Aorta (tissue), 5 donors: Measurements from ENCODE around the gene CCL4L2. TPM values are rescaled to one million over a fixed set of nuclear protein-coding genes. Genes with fewer than 3 reads are reported as not detected.
"Not testable (repeated sequence)": the region's sequence is repeated elsewhere in the genome, so short reads cannot be mapped to it uniquely, and the experiment has no call there.

Source experiments
- ATAC-seq: fragments of 200-7000 bp; cut with Tn5 transposase; one replicate; pipeline ENCODE4 v1.9.1; 2022; ENCODE audit warnings: moderate library complexity; ENCODE audit not compliant: low FRiP score
- DNase-seq, 2 donors: peaks; one replicate each; pipeline ENCODE4 v3.0.0-alpha.2; 2020
- H3K27ac ChIP-seq, 2 donors: one replicate each; pipeline ENCODE4 v1.5.1; 2013; ENCODE audit warnings: low read length in 2 of 2, mild to moderate bottlenecking in 2 of 2, moderate library complexity in 2 of 2, control low read depth in 1 of 2, inconsistent platforms in 1 of 2, low read depth in 1 of 2
- H3K27me3 ChIP-seq, 2 donors: one replicate each; pipeline ENCODE4 v1.6.1; 2013; ENCODE audit warnings: control low read depth in 1 of 2, low read length in 1 of 2, mild to moderate bottlenecking in 1 of 2, moderate library complexity in 1 of 2; ENCODE audit not compliant: insufficient read depth in 2 of 2, control insufficient read depth in 1 of 2
- H3K36me3 ChIP-seq, 2 donors: one replicate each; pipeline ENCODE4 v1.6.1; 2013; ENCODE audit warnings: control low read depth in 1 of 2, low read length in 1 of 2, mild to moderate bottlenecking in 1 of 2; ENCODE audit not compliant: insufficient read depth in 2 of 2, control insufficient read depth in 1 of 2
- H3K4me1 ChIP-seq, 2 donors: one replicate each; pipeline ENCODE4 v1.6.1; 2013; ENCODE audit warnings: low read length in 2 of 2, control low read depth in 1 of 2, mild to moderate bottlenecking in 1 of 2, moderate library complexity in 1 of 2; ENCODE audit not compliant: insufficient read depth in 2 of 2, control insufficient read depth in 1 of 2
- H3K4me3 ChIP-seq, 2 donors: one replicate each; pipeline ENCODE4 v1.5.1; 2013; ENCODE audit warnings: low read length in 2 of 2, control low read depth in 1 of 2, mild to moderate bottlenecking in 1 of 2
- H3K9me3 ChIP-seq: one replicate; pipeline ENCODE4 v1.6.1; 2013; ENCODE audit warnings: mild to moderate bottlenecking, low read length; ENCODE audit not compliant: control insufficient read depth
- WGBS, 2 donors: extraction: QIAGEN DNeasy Blood & Tissue Kit; methylation state at CpG; one replicate each; pipeline ENCODE4 v1.1.7; 2013; 5-methylcytosine and 5-hydroxymethylcytosine counted together
- intact Hi-C, 2 donors: fragments of 100-400 bp; cut with DNase I; formaldehyde crosslinking; loops; one replicate each; pipeline versions ENCODE4 v1.14.2 to v1.15.0; 2022
- long read RNA-seq, 2 donors: library from polyadenylated mRNA; unstranded; transcript quantifications; one replicate each; pipeline ENCODE4 v2.0.0, GENCODE V29; 2020 to 2021
- polyA plus RNA-seq, 2 donors: library from polyadenylated mRNA; stranded (reverse); fragments of 200-250 nt; gene quantifications; one replicate each; pipeline ENCODE4 v1.2.3, GENCODE V29; 2013
- total RNA-seq, 2 donors: library from RNA; stranded (reverse); fragmentation: NEBNext Ultra II Directional; extraction: Animal tissue kit (Norgen Biotek cat#: 25700); gene quantifications; one replicate each; pipeline ENCODE4 v1.2.1, GENCODE V29; 2021
- donor health status: healthy with polysubstance abuse.
- donor health status: Bipolar disorder and iron deficiency.
- donor health status: DM: no; HTN: no; CAD: no.
- donor health status: DM: no; HTN: no; CAD: no.
- donor health status: DM: yes; HTN: yes; CAD: no.

The CCL4L2 gene
- total RNA-seq (1 to 10 TPM in 1 of 2 donors, under 1 TPM in 1; 0.94 to 1.4 TPM), polyA plus RNA-seq (1 to 10 TPM in 1 of 2 donors, under 1 TPM in 1; 0.41 to 4.5 TPM)
- long read RNA-seq, donor 1, partial matches to known transcripts = 0 of 1 reads
- long read RNA-seq, donor 1, other reads (novel, unspliced or antisense) = 1 of 1 reads
- long read RNA-seq, donor 2 = 0 reads

DNA sequence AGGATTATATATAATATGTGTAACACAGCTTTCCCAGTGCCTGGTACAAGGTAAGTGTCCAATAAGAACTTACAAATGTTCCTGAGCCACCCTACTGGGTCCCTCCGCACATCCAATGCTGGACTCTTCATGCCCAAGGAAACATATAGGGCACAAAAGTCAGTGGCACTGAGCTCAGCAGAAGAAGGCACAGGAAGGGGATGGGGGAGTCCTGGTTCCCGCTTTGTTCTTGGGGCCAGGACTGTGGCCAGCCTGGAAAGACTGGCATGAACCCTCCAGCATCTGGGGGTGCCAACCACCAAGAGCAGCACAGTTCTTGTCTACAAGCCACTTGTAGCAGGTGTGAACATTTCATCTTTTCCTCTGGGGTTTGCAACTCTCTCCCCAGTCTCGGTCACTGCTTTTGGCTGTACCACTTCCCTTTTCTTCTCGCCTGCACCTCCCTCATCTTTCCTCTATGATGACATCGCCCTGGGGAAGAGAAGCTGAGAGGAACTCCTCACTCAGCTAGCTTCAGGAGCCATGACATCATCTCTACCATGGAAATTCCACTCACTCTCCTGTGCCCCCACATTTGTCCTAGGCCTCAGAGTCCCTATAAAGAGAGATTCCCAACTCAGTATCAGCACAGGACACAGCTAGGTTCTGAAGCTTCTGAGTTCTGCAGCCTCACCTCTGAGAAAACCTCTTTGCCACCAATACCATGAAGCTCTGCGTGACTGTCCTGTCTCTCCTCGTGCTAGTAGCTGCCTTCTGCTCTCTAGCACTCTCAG is at the start of gene CCL4L2:
Gene CCL4L2, plus strand, starts transcription at position 625 of the 773 bp plus-strand sequence.
- ATAC-seq = peak; percentile 11
- H3K4me1 ChIP-seq, DNase-seq, H3K36me3 ChIP-seq, H3K4me3 ChIP-seq, H3K27ac ChIP-seq, intact Hi-C loops, H3K27me3 ChIP-seq, H3K9me3 ChIP-seq: not testable (repeated sequence)
- WGBS, 2 donors = 62 to 69% methylated on average over 7 of the region's 7 CpGs

- intact Hi-C loops, H3K4me3 ChIP-seq, H3K27me3 ChIP-seq, H3K27ac ChIP-seq, DNase-seq, ATAC-seq, H3K36me3 ChIP-seq, H3K4me1 ChIP-seq, H3K9me3 ChIP-seq: not testable (repeated sequence)
- WGBS, 2 donors = 45 to 77% methylated on average over 3 to 6 of the region's 8 CpGs
These were observed 42.0 kb upstream of the CCL4L2 start for GRCh38 chr17:36168836-36169235.

GRCh38 chr17:36176536-36176935 is 34.3 kb upstream of the CCL4L2 start, which contains the start of gene TBC1D3B:
TSS of gene TBC1D3B (minus strand) at chr17:36176636. CDS start at chr17:36175050, 1,586 bp downstream.
- H3K4me3 ChIP-seq, H3K36me3 ChIP-seq, ATAC-seq, intact Hi-C loops, H3K27ac ChIP-seq, H3K27me3 ChIP-seq, DNase-seq, H3K9me3 ChIP-seq, H3K4me1 ChIP-seq: not testable (repeated sequence)
- no CpG with 5 or more reads among the region's 11 CpGs for WGBS, 2 donors

DNA sequence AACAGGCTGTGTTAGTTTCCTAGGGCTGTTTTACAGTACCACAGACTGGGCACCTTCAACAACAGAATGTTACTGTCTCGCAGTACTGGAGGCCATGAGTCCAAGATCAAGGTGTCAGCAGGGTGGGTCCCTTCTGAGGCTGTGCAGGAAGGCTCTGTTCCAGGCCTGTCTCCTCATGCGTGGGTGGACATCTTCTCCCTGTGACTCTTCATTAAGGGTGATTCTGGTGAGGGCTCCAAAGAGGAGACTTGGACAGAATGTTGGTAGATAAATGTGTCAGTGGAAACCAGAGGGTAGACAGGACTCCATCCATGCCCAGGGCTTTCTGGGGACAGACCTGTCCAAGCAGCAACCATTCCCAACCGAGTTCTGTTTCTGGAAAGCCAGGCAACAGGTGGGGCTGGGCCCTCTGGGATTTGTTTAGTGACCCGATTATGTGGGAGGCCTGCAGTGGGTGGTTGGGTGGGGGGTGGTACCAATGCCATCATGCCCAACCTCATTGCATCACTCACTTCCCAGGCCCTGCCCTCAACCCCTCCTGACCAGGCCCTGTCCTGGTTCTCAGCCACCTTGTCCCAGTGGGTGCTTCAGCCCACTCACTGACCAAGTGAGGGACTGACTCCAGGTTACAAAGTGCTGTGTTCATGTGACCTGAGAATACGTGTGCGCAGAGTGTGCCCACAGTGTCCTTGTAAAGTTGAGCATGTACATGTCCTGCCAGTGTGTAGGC is 29.3 kb upstream of the CCL4L2 start:
- H3K36me3 ChIP-seq, H3K9me3 ChIP-seq, H3K4me1 ChIP-seq, H3K27ac ChIP-seq, H3K4me3 ChIP-seq, intact Hi-C loops, ATAC-seq, DNase-seq, H3K27me3 ChIP-seq: not testable (repeated sequence)
- WGBS, 2 donors = 88 to 95% methylated on average over 6 of the region's 6 CpGs

DNA sequence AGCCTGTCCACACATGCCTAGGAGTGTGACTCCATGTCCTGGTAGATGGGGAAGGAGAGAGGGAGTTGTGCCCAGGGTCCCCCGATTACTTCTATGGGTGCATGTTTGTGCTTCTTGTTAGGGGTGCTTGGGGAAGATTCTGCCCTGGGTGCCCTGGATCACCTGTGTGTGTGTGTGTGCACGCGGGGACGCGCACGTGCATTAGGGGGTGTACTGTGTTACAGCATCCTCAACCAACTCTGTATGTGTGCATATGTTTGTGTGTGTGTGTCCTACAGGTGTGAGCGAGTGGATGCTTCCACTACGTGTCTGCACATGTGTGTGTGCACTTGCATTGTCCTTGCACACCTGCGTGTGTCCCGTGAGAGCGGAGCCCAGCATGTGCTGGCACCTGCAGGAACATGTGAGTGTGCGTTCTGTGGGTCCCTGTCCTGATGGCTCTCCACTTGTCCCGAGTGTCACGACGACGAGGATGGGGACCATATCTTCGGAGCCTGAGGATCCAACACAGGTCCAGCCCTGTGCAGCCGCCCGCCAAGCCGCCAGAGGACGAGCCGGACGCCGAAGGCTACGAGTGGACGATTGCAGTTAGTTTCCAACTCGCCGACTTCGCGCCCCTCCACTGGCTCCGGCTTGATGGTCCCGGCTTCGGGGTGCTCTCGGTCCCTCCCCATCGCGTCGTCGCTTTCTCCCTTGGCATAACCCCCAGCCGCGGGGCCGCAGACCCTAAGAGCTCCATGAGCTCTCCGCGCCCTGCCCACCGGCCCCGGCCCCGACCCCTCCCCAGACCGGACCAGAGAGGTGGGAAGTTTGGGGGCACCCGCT is 28.5 kb upstream of the CCL4L2 start:
- ATAC-seq (peak; percentile 33), DNase-seq (peak; percentile 59 to 70)
- WGBS, 2 donors = 22 to 25% methylated on average over 45 to 48 of the region's 48 CpGs
- peak overlapping the region in 1 of 2 donors; percentile 44 for H3K4me3 ChIP-seq
- no peak overlapping the region for H3K27ac ChIP-seq
- H3K36me3 ChIP-seq = no peaks in the 10 kb centered on the region
- H3K9me3 ChIP-seq = no peaks in the 10 kb centered on the region
- H3K4me1 ChIP-seq = no peaks in the 10 kb centered on the region
- intact Hi-C loops = no loop called here
- H3K27me3 ChIP-seq = no peaks in the 10 kb centered on the region

DNA sequence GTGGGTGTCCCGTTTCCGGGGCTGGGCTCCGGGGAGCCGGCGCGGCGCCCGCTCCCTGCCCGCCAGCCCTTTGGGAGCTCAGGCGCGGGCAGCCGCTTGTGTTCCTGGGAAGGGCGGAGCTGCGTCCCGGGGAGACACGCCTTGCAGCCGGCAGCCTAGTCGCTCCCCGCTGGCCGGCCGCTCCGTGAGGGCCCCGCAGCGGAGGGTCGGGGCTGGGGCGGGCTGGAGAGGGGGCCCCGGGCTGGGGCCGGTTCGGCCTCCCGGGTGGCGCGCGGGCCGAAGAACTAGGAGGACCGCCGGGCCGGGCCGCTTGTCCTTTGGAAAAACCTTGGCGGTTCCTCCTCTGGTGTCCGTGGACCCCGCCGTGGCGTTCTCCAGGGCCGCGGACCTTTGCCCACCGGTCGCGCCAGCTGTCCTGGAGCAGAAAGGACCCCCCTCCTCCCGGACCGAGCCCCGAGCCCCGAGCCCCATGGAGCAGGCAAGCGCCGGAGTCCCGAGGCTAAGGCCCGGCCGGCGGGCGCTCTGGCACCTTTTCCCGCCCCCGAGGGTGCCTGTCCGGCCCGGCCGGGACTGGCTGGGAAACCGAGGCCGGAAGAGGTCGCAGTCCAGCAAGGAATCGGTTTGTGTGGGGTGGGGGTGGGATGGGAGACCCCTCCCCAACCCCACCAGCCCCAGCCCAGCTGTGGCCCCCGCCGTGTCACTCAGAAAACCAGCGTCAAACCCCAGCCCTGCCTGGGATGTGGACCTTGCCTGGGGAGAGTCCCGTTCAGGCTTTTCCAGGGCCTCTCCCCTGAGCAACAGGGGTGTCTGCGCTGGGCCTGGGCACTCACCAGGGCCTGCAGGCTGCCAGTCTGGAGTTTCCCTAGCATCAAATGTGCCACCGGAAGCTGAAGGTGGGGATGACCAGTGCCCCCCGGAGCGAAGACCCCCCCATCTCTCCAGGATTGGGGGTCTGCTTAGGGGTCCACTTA is 27.6 kb upstream of the CCL4L2 start:
- intact Hi-C loops = no loop called here

DNA sequence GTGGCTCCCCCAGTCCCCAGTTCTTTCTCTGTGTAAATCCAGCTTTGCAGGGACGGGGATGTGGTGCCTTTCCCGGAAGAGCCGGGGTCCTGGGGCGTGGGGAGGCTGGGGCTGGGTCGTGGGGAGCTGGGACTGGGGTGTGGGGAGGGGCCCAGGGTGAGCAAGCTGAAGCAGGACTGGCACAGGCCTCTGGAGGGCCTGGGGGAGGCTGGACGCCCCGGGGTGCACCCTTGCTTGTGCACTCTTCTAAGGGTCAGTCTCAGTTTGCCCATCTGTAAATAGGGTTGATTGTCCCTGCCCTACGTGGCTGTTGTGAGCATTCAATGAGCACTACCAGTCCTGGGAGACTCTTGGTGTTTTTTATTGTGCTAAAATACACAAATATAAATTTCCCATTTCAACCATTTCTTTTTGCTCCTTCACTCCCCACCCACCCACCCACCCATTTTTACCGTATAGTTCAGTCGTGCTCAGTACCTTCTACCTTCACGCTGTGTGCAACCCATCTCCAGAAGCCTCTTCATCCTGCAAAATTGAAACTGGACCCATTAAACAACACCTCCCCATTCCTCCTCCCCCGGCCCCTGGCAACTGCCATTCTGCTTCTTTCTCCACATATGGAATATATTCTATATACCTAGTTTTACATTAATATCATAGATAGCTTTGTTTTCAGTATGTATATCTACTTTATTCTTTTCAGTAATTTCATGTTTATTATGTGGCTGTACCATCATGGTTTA is 26.7 kb upstream of the CCL4L2 start:
- no peaks in the 10 kb centered on the region for H3K4me1 ChIP-seq
- no peak for ATAC-seq
- no peaks in the 10 kb centered on the region for H3K9me3 ChIP-seq
- no peaks in the 10 kb centered on the region for H3K27me3 ChIP-seq
- 89 to 91% methylated on average over 12 of the region's 12 CpGs for WGBS, 2 donors
- H3K36me3 ChIP-seq = no peaks in the 10 kb centered on the region
- DNase-seq = peak in 1 of 2 donors; percentile 72
- H3K27ac ChIP-seq = no peak overlapping the region
- intact Hi-C loops = loop anchor here in 1 of 2 donors (2.0 kb wide), 1 partner anchor 65 kb away; no protein-coding TSS in a partner anchor
- no peak overlapping the region for H3K4me3 ChIP-seq

More for the DNA sequence above, 27.6 kb upstream of the CCL4L2 start:
- DNase-seq (peak; percentile 80 to 89), ATAC-seq (peak; percentile 78)
- Histone ChIP-seq H3K27me3 (no peaks in the 10 kb centered on the region), H3K9me3 (no peaks in the 10 kb centered on the region), H3K4me1 (no peaks in the 10 kb centered on the region), H3K36me3 (no peaks in the 10 kb centered on the region), H3K4me3 (peak overlapping the region in 1 of 2 donors; percentile 44), H3K27ac (no peak overlapping the region)
- 3% methylated on average over 70 to 76 of the region's 76 CpGs for WGBS, 2 donors
